NOMO-1 treated with dmso at 0.1 percent for 144 hours (cell line): ENCODE results near the gene NDUFAF8.
A peak's percentile ranks its signal among the peaks of the same experiment; 100 is the strongest.

Source experiments
- DNase-seq: peaks from one replicate; lab custom pipeline; 2025; ENCODE audit not compliant: unreplicated experiment; lab: John Stamatoyannopoulos, UW

NDUFAF8 gene, protein sequence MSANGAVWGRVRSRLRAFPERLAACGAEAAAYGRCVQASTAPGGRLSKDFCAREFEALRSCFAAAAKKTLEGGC

DNA sequence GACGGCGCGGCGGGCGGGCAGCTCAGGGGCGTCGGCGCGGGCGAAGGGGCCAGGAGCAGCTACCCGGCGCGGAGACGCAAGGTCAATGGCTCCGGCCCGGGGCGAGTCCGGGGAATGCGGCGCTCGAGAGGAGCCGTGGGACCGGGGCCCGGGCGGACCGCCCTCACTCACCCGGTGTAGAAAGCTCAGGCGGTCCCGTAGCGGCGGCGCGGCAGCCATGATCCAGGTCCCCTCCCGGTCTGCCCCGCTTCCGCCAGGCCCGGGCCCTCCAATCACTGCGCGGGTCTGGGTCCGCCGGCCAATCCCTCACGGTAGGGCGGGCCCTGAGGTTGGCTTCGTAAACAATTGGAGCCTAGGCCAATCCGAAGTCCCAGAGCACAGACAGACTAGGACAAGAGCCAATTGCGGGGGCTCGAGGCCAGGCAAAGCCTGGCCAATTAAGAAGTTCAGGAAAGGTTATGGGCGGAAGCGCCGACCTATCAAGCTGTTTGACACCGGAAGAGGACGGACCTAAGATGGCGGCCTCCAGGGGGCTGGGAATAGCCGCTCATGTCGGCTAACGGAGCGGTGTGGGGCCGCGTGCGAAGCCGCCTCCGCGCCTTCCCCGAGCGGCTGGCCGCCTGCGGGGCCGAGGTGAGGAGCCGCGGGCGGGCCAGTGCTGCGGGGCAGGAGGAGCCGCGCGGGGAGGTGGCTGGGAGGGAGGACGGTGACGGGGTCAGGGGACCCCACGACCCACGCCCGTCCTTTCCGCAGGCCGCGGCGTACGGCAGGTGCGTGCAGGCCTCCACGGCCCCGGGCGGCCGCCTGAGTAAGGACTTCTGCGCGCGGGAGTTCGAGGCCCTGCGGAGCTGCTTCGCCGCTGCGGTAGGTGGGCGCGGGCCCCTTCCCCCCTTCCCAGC, at the start of gene NDUFAF8, which contains the start of gene TEPSIN:
NDUFAF8 (plus strand) TSS at position 504 of the 899 bp plus-strand sequence; CDS start at position 550, 46 bp downstream.
TEPSIN (minus strand) TSS at position 241 of the 899 bp plus-strand sequence; CDS start at position 219, 22 bp downstream.
- DNase-seq, result peak; percentile 99

DNA sequence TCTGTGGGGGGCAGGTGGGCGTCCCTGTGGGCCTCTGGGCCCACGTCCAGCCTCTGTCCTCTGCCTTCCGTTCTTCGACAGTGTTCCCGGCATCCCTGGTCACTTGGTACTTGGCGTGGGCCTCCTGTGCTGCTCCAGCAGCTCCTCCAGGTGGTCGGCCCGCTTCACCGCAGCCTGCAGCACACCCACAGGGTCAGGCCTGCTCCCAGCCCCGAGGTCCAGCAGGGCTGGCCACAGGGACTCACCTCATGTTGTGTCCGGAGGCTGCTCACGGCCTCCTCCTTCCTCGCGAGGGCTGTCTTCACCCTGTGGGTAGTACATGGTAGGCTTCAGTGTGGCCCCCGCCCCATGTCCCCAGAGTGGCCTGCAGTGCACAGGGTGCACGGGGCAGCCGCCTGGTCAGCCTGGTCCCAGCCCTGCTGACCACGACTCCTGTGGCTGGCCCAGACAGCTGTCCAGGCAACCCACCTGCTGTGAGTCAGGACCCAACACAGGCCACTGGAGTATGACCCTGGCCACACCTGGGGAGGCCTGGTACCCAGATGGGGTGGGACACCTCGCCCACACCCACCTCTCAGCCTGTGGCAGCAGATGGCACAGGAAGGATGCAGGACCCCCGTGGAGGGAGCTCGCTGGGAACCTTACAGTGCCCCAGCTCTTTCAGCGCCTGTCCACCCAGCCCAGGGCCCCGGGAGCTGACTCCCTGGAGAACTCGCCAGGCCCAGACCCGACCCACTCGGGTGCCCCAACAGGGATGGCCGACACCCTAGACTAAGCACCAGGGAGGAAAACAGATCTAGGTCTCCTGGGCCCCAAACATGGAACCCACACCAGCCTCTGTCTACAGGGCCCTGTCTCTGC, 49.2 kb upstream of the NDUFAF8 start:
- DNase-seq, result no peak

DNA sequence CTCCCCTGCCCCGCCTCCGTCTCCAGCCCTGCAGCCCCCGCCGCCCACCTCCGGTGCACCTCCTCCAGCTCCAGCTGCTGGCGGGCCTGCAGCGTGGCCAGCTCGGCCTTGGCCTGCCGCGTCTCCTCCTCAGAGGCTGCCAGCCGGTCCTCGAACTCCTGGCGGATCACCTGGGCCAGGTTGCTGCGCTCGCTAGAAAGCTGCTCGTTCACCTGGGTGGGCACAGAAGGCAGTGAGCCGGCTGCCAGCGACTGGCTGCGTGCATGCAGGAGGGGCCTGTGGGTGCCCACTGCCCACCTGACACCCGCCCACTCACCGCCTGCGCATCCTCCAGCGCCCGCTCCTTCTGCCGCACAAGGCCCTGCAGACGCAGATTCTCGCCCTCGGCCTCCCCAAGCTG, 48.5 kb upstream of the NDUFAF8 start:
- no peak for DNase-seq

DNA sequence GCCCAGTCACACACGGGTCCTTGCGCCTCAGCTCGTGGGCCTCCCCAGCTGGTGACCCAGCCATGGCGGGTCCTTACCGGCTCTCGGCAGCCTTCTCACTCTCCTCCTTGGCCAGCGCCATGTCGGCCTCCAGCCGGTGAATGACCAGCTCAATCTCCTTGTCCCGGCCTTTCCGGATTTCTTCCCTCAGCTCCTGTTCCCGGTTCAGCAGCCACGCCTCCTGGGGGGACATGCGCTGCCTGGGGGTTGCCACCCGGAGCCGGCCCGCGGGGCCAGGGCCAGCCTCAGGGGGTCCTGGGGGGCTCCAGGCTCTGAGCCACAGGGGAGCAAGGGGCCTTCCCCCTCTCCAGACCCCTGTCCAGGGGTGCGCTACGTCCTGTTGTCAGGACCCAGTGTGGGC, 48.0 kb upstream of the NDUFAF8 start:
- DNase-seq, result no peak

DNA sequence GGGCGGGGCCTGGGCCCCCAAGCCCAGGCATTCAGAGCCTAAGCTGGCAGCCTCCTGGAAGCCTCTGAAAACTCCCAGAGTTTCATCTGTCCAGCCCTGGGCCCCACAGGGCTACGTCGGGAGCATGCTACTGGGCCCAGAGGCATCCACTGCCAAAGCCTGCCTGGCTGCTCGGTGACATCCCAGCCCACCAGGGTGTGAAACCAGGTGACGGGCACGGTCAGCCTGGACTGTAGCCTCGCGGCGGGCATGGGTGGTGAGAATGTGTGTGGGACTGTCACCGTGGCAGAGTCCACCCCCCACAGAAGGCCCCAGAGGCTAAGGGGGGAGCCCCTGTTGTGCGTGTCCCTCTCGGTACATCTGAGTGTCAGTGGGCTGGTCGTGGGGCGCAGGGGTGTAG, 47.5 kb upstream of the NDUFAF8 start:
- no peak for DNase-seq

DNA sequence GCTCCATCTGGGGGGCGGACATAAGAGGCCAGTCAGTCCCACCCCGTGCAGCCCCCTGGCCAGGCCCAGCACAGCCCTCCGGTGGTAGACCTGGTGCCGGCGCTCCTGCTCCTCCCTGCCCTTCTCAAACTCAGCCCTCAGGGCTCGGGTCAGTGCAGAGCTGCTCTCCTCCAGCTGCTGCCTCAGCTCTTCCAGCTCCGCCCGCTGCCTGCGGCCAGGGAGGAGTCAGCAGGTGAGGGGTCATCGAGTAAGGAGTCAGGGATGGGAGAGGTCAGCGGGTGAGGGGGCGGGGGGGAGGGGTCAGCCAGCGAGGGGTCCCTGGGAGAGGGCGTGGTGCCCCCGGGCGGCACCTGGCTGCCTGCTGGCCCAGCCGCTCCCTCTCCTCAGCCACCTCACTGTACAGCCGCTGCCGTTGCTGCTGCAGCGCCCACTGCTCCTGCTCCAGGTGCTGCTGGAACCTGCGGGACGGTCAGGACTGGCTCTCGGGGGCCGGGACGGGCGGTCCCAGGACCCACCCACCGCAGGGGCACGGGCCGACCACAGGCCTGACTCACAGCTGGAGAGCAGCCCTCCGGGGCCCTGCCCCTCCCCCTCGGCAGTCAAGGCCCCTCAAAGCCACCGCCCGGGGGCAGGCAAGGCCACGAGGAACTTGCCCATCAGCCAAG, 46.6 kb upstream of the NDUFAF8 start:
- DNase-seq, result no peak

DNA sequence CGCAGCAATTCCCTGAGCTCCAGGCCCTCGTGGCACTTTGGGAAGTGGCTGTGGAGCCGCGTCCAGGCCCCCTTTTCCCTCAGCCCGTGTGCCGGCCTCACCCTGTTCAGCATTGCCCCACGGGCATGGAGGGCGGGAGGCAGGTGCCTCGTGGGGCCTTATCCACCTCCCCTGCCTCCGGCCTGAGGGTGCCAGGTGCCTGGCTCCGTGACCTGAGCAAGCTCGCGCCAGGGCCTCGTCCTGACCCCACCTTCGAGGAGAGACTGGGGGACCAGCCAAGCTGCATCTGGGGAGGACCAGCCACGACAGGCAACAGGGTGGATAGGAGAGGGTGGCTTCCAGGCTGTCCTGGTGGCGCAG, 46.1 kb upstream of the NDUFAF8 start:
- DNase-seq, result no peak

DNA sequence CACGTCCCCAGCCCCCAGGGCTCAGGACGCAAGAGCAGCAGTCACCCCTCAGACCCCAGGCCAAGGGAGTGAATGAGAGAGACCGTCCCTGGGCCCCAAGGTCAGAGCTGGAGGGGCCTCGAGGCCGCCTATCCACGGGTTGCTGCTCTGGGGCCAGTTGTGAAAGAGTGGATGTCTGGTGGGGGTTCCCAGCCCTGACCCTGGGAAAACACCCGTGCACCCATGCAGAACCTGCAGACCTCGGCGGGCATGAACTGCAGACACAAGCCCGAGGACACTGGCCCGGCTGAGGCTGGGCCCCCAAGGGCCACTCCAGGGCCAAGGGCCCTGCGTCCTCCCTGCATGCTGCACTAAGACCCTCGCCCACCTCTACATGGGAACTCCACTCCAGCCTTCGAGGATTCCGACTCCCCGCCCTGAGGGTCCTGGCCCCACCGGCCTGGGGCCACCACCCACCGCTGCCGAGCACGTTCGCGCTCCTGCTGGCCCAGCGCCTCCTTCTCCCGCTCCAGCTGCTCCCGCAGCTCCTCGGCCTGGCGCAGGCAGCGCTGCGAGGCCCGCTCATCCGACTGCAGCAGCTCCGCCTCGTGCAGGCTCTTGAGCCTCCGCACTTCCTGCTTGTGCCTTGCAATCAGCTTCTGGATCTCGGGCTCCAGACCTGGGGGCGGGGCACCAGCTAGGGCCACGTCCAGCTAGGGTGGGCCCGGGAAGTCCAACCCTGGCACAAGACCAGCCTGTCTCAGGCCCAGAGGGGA, 45.5 kb upstream of the NDUFAF8 start:
- DNase-seq, result no peak

DNA sequence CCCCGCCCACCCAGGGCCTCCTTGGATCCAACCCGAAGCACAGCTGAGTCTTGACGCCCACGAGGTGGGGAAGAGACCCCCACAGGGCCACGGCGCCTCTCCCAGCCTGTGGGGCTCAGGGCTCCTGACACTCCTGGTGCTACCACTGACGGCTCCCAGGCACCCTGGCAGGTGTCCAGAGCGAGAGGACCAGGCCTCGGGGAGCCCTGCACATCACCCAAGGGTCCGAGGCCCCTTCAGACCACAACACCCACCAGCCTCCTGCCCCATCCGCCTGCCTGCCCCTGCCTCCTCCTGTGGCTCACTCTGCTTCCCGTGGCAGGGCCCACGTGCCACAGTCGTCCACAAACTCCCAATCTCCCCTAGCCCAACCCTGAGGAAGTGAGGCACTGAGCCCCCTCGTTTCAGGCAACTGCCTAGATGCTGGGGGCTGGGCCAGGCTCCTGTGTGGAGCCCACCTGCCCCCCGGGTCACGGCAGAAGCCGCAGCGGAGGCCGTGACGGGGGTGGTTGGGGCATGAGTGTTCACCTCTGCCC, 44.8 kb upstream of the NDUFAF8 start:
- no peak for DNase-seq

DNA sequence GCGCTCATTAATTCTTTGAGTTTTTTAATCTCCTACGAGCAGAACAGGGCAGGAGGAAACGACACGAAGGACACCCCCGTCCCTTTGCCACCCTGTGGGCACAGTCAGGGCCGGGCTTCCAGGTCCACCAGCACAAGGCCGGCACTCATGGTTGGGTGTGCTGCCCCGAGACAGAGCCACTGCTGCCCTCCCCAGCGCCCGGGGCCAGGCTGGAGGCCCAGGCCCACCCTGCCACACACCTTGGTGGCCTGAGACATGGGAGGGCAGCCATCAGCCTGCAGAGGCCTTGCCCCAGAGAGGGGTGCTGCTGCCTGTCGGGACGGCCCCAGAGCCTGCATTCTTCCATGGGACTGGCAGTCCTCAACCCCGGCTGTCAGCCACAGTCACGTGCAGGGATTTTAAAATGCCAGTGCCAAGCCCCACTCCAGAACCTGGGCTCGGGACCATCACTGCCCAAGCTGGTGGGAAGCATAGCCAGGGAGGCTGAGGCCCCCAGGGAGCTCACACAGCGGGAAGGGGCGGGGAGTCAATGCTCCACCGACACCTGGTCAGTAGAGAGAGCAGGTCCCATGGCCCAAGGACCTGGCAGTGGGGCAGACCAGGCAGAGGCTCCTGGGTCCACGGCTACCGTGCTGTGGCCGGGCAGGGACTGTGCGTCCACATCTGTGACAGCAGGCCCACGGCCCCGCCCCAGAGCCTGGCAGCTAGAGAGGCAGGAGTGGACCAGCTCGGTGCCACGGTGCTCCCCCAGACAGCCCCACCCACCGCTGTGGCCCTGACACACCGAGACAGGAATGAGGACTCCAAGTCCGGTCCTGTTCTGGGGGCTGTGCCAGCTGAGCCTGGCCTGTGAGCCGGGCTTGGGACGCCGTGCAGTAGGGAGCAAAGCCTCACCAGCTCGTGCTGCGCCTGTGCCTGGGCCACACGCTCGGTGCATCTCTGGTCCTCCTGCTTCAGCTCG, 43.9 kb upstream of the NDUFAF8 start:
- no peak for DNase-seq

DNA sequence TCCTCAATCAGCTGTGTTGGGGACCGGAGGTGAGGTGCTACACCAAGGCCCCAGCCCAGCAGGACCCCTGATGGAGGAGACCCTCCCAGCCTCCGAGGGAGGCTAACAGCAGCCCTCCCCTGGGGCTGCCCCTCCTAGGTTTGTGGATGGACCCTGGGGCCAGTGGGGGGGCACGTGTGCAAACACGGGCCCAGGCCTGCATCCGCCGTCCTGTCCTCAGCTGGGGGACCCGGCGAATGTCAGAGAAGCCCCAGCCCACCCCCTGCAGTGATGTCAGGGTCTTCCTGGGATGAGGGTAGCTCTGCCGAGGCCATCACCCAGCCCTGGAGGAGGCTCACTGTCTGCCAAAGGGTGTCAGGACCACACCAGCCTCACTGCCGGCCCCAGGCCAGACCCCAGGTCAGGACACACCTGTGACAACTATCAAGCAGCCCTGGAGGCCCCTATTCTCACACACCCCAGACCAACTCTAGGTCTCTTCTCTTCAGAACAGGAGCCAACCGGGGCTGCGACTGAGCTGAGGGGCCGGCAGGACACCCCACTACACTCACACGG, 43.1 kb upstream of the NDUFAF8 start:
- DNase-seq, result no peak

DNA sequence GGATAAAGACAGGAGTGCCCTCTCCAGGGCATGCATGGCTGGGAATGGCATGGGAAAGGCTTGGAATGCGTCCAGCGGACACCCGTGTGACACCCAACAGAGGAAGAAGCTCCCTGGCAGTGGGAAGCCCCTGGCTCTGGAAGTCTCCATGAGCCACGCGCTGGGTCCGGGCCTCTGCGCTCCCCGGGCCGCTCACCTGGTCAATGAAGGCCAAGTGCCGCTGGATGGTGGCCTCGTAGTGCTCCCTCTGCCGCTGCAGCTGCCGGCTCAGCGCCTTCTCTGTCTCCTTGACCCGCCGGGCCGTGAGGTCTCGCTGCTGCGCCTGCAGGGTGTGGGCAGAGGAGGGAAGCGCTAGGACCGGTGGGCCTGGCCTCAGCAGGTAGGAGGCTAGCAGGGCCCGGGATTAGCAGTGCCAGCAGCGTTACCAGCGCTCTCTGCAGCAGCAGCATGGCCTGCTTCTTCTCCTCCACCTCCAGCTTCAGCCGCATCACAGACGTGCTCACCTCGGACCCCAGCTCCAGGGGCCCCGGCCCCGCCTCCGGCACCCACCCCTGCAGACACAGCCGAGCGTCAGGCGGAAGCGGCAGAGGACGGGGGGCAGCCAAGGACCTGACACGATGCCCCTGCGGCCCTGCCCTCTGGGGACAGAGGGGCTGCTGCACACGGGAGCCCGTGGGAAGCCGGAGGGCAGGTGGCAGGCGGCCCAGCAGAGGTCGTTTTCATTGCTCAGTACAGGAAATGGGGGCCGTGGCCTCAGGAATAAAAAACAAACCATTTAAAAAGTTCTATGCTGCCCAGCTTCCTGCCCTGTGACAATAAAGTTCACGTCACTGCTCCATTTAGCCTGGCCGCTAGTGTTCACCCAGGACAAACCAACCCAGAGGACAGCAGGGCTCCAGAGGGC, 42.4 kb upstream of the NDUFAF8 start:
- DNase-seq, result no peak

DNA sequence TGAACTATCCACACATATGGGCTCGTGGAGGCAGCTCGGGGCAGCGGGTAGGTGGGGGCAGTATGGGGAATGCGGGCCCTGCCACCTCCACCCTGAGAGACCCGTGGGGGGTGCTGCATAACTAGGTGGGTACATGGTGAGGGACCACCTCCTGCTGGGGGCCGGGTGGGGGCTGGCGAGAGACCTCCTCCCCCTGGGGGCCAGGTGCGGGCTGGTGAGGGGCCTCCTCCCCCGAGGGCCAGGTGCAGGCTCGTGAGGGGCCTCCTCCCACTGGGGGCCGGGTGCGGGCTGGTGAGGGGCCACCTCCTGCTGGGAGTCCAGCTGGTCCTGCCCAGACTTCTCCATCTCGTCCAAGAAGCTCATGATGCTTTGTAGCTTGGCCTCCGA, 41.7 kb upstream of the NDUFAF8 start:
- no peak for DNase-seq

DNA sequence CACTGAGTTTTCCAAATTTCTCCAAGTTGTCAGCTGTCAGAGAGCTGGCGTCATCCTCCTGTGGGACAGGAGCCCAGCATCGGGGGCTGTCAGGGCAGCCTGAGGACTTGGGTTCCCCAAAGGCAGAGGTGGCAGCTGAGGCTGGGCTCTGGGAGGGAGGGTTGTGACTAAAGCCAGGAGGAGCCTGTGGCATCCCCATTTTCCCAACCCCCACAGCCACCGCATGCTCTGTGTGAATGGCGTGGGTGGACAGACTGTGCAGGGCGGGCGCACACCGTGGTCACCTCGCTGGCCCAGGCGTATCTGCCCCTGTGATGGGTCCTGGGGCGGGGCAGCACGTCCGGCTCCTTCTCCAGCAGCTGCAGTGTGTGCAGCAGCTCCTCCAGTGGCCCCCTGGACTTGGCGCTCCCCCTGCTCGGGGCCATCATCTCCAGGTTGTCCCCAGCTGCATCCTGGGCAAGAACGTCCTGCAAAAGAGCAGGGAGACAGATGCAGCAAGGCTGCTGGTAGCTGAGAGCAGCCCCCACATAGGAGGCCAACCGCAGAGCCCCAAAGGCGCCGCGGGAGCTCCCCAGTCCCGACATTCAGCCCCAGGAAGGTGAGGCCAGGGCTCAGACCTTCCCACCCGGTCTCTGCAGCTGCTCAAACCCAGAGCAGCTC, 41.2 kb upstream of the NDUFAF8 start:
- no peak for DNase-seq

DNA sequence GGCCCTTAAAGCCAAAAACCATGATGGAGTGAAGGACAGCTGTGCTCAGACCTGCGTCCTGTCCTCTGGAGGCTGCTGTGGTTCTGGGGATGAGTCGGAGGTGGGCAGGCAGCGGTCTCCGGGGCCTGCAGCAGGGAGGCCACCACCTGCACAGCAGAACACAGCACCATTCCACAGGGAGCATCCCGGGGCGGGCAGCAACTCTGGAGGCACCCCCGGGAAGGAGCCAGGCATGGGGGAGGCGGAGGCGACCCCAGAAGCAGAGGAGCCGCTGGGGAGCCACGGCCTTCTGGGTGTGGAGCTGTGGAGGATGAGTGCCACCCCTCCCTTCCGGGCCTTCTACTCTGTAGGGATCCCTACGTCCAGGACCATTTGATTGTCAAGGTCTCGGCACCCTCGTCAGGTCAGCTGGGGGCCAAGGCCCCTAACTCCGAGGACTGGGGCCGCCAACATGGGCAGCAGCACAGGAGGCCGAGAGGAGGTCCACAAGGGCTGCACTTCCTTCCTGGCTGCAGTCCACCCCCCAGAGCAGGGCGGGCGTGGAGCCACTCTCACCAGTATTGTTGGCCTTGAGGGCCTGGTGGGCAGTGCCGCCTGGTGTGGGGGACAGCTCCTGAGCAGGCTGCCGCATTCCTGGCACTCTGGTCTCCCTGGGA, 40.2 kb upstream of the NDUFAF8 start:
- DNase-seq, result no peak

DNA sequence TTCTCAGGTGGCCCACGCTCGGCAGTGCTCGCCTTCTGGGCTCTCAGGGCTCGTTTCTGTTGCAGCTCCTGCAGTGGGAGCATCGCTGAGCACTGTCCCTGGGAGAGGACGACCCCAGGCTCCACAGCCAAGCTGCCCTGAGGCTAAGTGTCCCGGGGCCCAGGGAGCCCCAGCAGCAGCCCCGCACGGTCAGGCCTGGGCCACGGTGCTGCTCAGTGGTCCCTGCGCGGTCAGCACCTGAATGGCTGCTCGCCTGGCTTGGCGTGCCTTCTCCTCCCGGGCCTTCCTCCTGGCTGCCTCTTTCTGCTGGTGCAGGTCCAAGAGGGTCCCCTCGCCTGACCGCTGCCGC, 39.7 kb upstream of the NDUFAF8 start:
- DNase-seq, result no peak

DNA sequence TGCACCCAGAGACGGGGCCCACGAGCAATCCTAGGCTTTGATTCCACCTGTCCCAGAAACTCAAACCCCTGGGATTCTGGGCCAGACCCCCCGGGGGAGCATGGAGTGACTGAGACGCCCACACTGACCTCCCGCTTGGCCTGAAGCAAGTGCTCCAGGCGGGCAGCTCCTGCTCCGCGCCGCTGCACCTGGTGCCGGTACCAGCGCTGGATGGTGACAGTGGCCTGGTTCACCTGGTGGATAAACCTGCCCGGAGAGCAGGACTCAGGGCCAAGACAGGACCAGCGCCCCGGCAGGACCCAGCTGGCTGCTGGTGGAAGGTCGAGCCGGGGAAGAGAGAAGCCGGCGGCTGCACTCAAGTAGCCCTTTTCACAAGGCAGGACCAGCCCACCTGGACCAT, 38.9 kb upstream of the NDUFAF8 start:
- DNase-seq, result no peak
